Chondrocyte (in vitro differentiated cells): ENCODE measurements around the gene CRAMP1. TPM values are rescaled to one million over a fixed set of nuclear protein-coding genes. Genes with fewer than 3 reads are reported as not detected.
"Not testable (repeated sequence)": the region's sequence is repeated elsewhere in the genome, so short reads cannot be mapped to it uniquely, and the experiment has no call there.

ENCODE experiments used
- DNase-seq: peaks from one replicate; pipeline ENCODE4 v3.0.0; 2021; ENCODE audit warnings: mixed read lengths, low spot score
- H3K27ac Mint-ChIP-seq: one replicate; pipeline ENCODE4 v1.8.0; 2021; ENCODE audit warnings: mild to moderate bottlenecking, moderate library complexity, mixed read lengths; ENCODE audit not compliant: unreplicated experiment
- H3K27me3 Mint-ChIP-seq: 2 replicates; pipeline ENCODE4 v1.8.0; 2021; ENCODE audit warnings: low read depth, mixed read lengths
- H3K36me3 Mint-ChIP-seq: 2 replicates; pipeline ENCODE4 v1.8.0; 2021; ENCODE audit warnings: low read depth, mixed read lengths
- H3K4me1 Mint-ChIP-seq: 2 replicates; pipeline ENCODE4 v1.8.0; 2021; ENCODE audit warnings: low read depth, mild to moderate bottlenecking, mixed read lengths
- H3K4me3 Mint-ChIP-seq: one replicate; pipeline ENCODE4 v1.8.0; 2021; ENCODE audit warnings: mild to moderate bottlenecking, moderate library complexity, mixed read lengths; ENCODE audit not compliant: unreplicated experiment
- H3K9me3 Mint-ChIP-seq: 2 replicates; pipeline ENCODE4 v1.8.0; 2021; ENCODE audit warnings: low read depth, mixed read lengths
- CTCF ChIP-seq: fragments of 200-600 bp; sonication (generic); IDR thresholded peaks from 2 replicates; pipeline ENCODE4 v1.5.0; 2021; ENCODE audit warnings: antibody characterized with exemption, mild to moderate bottlenecking, moderate library complexity
- total RNA-seq: library from RNA; stranded (reverse); gene quantifications from 3 replicates; pipeline ENCODE4 v1.2.1, GENCODE V29; 2021

CRAMP1 gene
- total RNA-seq, 1 donor from 2014 or later = 20.5 TPM

GRCh38 chr16:1590366-1590765 is 21.8 kb upstream of the CRAMP1 start:
- Mint-ChIP-seq H3K4me3 (no peak overlapping the region), H3K27ac (no peak overlapping the region), H3K9me3 (no peaks in the 10 kb centered on the region)

GRCh38 chr16:1590930-1591705 is 21.0 kb upstream of the CRAMP1 start:
- no peaks in the 10 kb centered on the region for H3K27me3 Mint-ChIP-seq
- TF ChIP-seq CTCF = no peak
- DNase-seq = no peak
- H3K9me3 Mint-ChIP-seq = no peaks in the 10 kb centered on the region
- H3K4me1 Mint-ChIP-seq = no peaks in the 10 kb centered on the region
- H3K36me3 Mint-ChIP-seq = peaks cover 16% of the 10 kb centered on the region
- no peak overlapping the region for H3K27ac Mint-ChIP-seq
- no peak overlapping the region for H3K4me3 Mint-ChIP-seq

More at GRCh38 chr16:1590366-1590765, 21.8 kb upstream of the CRAMP1 start:
- no peak for DNase-seq
- Mint-ChIP-seq H3K4me1 (no peaks in the 10 kb centered on the region), H3K27me3 (no peaks in the 10 kb centered on the region), H3K36me3 (peaks cover 16% of the 10 kb centered on the region)
- TF ChIP-seq CTCF = no peak

GRCh38 chr16:1592446-1592845 is 19.7 kb upstream of the CRAMP1 start:
- peaks cover 12% of the 10 kb centered on the region for H3K36me3 Mint-ChIP-seq
- H3K4me3 Mint-ChIP-seq = no peak overlapping the region
- H3K27ac Mint-ChIP-seq = no peak overlapping the region
- no peak for DNase-seq
- no peaks in the 10 kb centered on the region for H3K27me3 Mint-ChIP-seq
- no peaks in the 10 kb centered on the region for H3K4me1 Mint-ChIP-seq
- no peak for TF ChIP-seq CTCF
- no peaks in the 10 kb centered on the region for H3K9me3 Mint-ChIP-seq

GRCh38 chr16:1595511-1595910 is 16.6 kb upstream of the CRAMP1 start:
- not testable (repeated sequence) for H3K9me3 Mint-ChIP-seq, H3K27me3 Mint-ChIP-seq, H3K4me3 Mint-ChIP-seq, DNase-seq, H3K4me1 Mint-ChIP-seq, H3K27ac Mint-ChIP-seq
- H3K36me3 Mint-ChIP-seq = peaks cover 10% of the 10 kb centered on the region

- Mint-ChIP-seq H3K9me3 (no peaks in the 10 kb centered on the region), H3K4me1 (no peaks in the 10 kb centered on the region), H3K27ac (no peak overlapping the region), H3K4me3 (no peak overlapping the region), H3K36me3 (peaks cover 17% of the 10 kb centered on the region), H3K27me3 (no peaks in the 10 kb centered on the region)
- TF ChIP-seq CTCF = no peak
- DNase-seq = no peak
Observed at GRCh38 chr16:1596516-1596915, 15.6 kb upstream of the CRAMP1 start.

- H3K4me3 Mint-ChIP-seq = no peak overlapping the region
- H3K27ac Mint-ChIP-seq = no peak overlapping the region
- H3K36me3 Mint-ChIP-seq = peaks cover 13% of the 10 kb centered on the region
- no peak for DNase-seq
- no peak for TF ChIP-seq CTCF
- H3K9me3 Mint-ChIP-seq = no peaks in the 10 kb centered on the region
- H3K27me3 Mint-ChIP-seq = no peaks in the 10 kb centered on the region
- H3K4me1 Mint-ChIP-seq = no peaks in the 10 kb centered on the region
Observed at GRCh38 chr16:1597154-1597553, 15.0 kb upstream of the CRAMP1 start.
